ENCODE results near the gene SPTSSA.

DNA sequence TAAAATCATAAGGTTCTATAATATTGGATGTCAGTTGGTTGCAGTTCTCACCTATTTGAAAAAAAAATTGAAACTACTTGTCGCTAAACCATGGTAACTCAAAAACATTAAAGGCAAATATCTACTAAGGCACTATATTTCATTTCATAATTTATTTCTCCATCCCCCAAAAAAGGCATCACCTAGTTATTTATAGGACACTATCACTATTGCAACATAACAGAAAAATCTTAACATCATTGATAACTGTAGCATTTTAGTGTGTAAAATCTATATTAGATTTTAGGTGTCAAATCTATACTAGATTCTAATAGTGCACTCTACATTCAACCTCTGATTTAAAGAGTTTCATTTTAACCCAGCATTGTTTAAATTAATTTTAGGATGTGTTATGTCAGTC is 1.7 kb downstream of the SPTSSA start:
- TF ChIP-seq POLR2AphosphoS5 (IDR thresholded peaks at IDR 0.05) (no peak), POLR2A (IDR thresholded peaks at IDR 0.05) (no peak)
- TF ChIP-seq, protein P1, sequence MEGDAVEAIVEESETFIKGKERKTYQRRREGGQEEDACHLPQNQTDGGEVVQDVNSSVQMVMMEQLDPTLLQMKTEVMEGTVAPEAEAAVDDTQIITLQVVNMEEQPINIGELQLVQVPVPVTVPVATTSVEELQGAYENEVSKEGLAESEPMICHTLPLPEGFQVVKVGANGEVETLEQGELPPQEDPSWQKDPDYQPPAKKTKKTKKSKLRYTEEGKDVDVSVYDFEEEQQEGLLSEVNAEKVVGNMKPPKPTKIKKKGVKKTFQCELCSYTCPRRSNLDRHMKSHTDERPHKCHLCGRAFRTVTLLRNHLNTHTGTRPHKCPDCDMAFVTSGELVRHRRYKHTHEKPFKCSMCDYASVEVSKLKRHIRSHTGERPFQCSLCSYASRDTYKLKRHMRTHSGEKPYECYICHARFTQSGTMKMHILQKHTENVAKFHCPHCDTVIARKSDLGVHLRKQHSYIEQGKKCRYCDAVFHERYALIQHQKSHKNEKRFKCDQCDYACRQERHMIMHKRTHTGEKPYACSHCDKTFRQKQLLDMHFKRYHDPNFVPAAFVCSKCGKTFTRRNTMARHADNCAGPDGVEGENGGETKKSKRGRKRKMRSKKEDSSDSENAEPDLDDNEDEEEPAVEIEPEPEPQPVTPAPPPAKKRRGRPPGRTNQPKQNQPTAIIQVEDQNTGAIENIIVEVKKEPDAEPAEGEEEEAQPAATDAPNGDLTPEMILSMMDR (IDR thresholded peaks at IDR 0.05) = no peak
